HG03575 (cell line): ENCODE measurements around the gene TRIM48.
"Not testable (repeated sequence)": the region's sequence is repeated elsewhere in the genome, so short reads cannot be mapped to it uniquely, and the experiment has no call there.

Experiments
- ATAC-seq: cut with Tn5 transposase; IDR thresholded peaks from one replicate; pipeline ENCODE4 v1.9.1; 2021; ENCODE audit not compliant: unreplicated experiment, insufficient number of reproducible peaks, low FRiP score; ENCODE audit errors: extremely low read depth

Gene TRIM48

GRCh38 chr11:55261855-55262254, at the start of gene TRIM48:
TRIM48 (plus strand) TSS chr11:55262155; CDS start chr11:55262268, 113 bp downstream.
- not testable (repeated sequence) for ATAC-seq

- not testable (repeated sequence) for ATAC-seq
Measured at GRCh38 chr11:55238316-55238715, 23.6 kb upstream of the TRIM48 start.

GRCh38 chr11:55263081-55263480, 1.1 kb downstream of the TRIM48 start:
- no peak for ATAC-seq
